GM23248 (cell line): ENCODE data around the gene RASGRP1. TPM values are rescaled to one million over a fixed set of nuclear protein-coding genes. Genes with fewer than 3 reads are reported as not detected.
A peak's percentile ranks its signal among the peaks of the same experiment; 100 is the strongest.

ENCODE experiments used
- DNase-seq: peaks from one replicate; pipeline ENCODE4 v3.0.0-alpha.2; 2015
- H2AFZ ChIP-seq: fragments of 200-600 bp; sonication (generic); 2 replicates; pipeline ENCODE4 v1.6.1; 2016; ENCODE audit warnings: antibody characterized with exemption
- H3F3A ChIP-seq: fragments of 200-600 bp; sonication (generic); 2 replicates; pipeline ENCODE4 v1.6.1; 2016; ENCODE audit warnings: mild to moderate bottlenecking, antibody characterized with exemption, mixed run types; ENCODE audit not compliant: insufficient read depth
- H3K27ac ChIP-seq: fragments of 200-600 bp; sonication (generic); 2 replicates; pipeline ENCODE4 v1.5.1; 2016; ENCODE audit warnings: mild to moderate bottlenecking
- H3K27me3 ChIP-seq: fragments of 200-600 bp; sonication (generic); replicated peaks from 2 replicates; pipeline ENCODE4 v1.6.1; 2016; ENCODE audit warnings: mild to moderate bottlenecking; ENCODE audit not compliant: insufficient read depth
- H3K36me3 ChIP-seq: fragments of 200-600 bp; sonication (generic); 2 replicates; pipeline ENCODE4 v1.6.1; 2016; ENCODE audit warnings: low read depth, mild to moderate bottlenecking
- H3K4me1 ChIP-seq: fragments of 200-600 bp; sonication (generic); 2 replicates; pipeline ENCODE4 v1.6.1; 2016; ENCODE audit warnings: mild to moderate bottlenecking; ENCODE audit not compliant: insufficient read depth
- H3K4me2 ChIP-seq: fragments of 200-600 bp; sonication (generic); one replicate; pipeline ENCODE4 v1.6.1; 2016; ENCODE audit warnings: mild to moderate bottlenecking; ENCODE audit not compliant: unreplicated experiment
- H3K4me3 ChIP-seq: fragments of 200-600 bp; sonication (generic); 2 replicates; pipeline ENCODE4 v1.5.1; 2016; ENCODE audit warnings: mild to moderate bottlenecking
- H3K79me2 ChIP-seq: fragments of 200-600 bp; sonication (generic); 2 replicates; pipeline ENCODE4 v1.6.1; 2016; ENCODE audit warnings: mild to moderate bottlenecking; ENCODE audit not compliant: insufficient read depth
- H3K9ac ChIP-seq: fragments of 200-600 bp; sonication (generic); 2 replicates; pipeline ENCODE4 v1.6.1; 2016; ENCODE audit warnings: mild to moderate bottlenecking
- H3K9me2 ChIP-seq: fragments of 200-600 bp; sonication (generic); 2 replicates; pipeline ENCODE4 v1.6.1; 2016; ENCODE audit warnings: mixed run types, mild to moderate bottlenecking, moderate library complexity; ENCODE audit not compliant: insufficient read depth
- H3K9me3 ChIP-seq: fragments of 200-600 bp; sonication (generic); one replicate; pipeline ENCODE4 v1.6.1; 2017; ENCODE audit warnings: low read depth
- H4K20me1 ChIP-seq: fragments of 200-600 bp; sonication (generic); 2 replicates; pipeline ENCODE4 v1.6.0; 2016; ENCODE audit not compliant: insufficient read depth
- EZH2 ChIP-seq: fragments of 200-600 bp; sonication (generic); IDR thresholded peaks from 2 replicates; pipeline ENCODE4 v1.6.1; 2018; ENCODE audit warnings: antibody characterized with exemption, mild to moderate bottlenecking; ENCODE audit not compliant: insufficient read depth, poor library complexity, severe bottlenecking
- EZH2phosphoT487 ChIP-seq: fragments of 200-600 bp; sonication (generic); IDR thresholded peaks from 2 replicates; pipeline ENCODE4 v1.6.1; 2018; ENCODE audit warnings: antibody characterized with exemption, moderate library complexity, mild to moderate bottlenecking, low read depth; ENCODE audit not compliant: insufficient read depth
- WGBS, 2 experiments: methylation state at CpG; one replicate each; pipeline ENCODE4 v1.1.6; 2015 to 2017; ENCODE audit warnings: low lambda C conversion rate in 2 of 2, low coverage in 1 of 2; ENCODE audit errors: missing lambda C conversion rate in 2 of 2; 5-methylcytosine and 5-hydroxymethylcytosine counted together
- in situ Hi-C: fragments of 300-500 bp; cut with MboI; formaldehyde crosslinking; loops from 2 replicates; pipeline ENCODE4 v1.15.0; 2020
- polyA plus RNA-seq: library from polyadenylated mRNA; unstranded; fragments of >200 nt; fragmentation: Nextera tagmentation; extraction: Ambion mirVana; gene quantifications from 2 replicates; pipeline ENCODE4 v1.2.1, GENCODE V29; 2016
- total RNA-seq: library from RNA; depleted of rRNA; stranded (reverse); fragments of >200 nt; shearing (Covaris generic); gene quantifications from 2 replicates; pipeline ENCODE4 v1.2.3, GENCODE V29; 2014

Gene RASGRP1
- total and polyA plus RNA-seq, 2 experiments from 2014 or later = 0.58 to 1.5 TPM

GRCh38 chr15:38533926-38534325, 30.7 kb downstream of the RASGRP1 start:
- Histone ChIP-seq H3K36me3 (no peaks in the 10 kb centered on the region), H3K4me3 (no peak overlapping the region), H3K9me3 (no peaks in the 10 kb centered on the region), H3K4me1 (peaks cover 59% of the 10 kb centered on the region), H3K9me2 (peaks cover 9% of the 10 kb centered on the region; the same call in 1 of the 2 replicates), H4K20me1 (no peaks in the 10 kb centered on the region), H2AFZ (no peak overlapping the region), H3K27ac (no peak overlapping the region), H3F3A (peaks cover 43% of the 10 kb centered on the region), H3K4me2 (no peak overlapping the region), H3K79me2 (no peaks in the 10 kb centered on the region), H3K27me3 (no peaks in the 10 kb centered on the region), H3K9ac (no peak overlapping the region)
- TF ChIP-seq EZH2 (no peak), EZH2phosphoT487 (no peak)
- in situ Hi-C loops = no loop called here
- no peak for DNase-seq

- Histone ChIP-seq H3K27me3 (no peaks in the 10 kb centered on the region), H2AFZ (no peak overlapping the region), H3K4me3 (no peak overlapping the region), H3K9me2 (peaks cover 10% of the 10 kb centered on the region; the same call in 1 of the 2 replicates), H3K36me3 (no peaks in the 10 kb centered on the region), H3K9me3 (no peaks in the 10 kb centered on the region), H3K27ac (no peak overlapping the region), H3K9ac (no peak overlapping the region), H3K4me1 (peaks cover 64% of the 10 kb centered on the region), H4K20me1 (no peaks in the 10 kb centered on the region), H3K4me2 (no peak overlapping the region), H3F3A (peaks cover 46% of the 10 kb centered on the region), H3K79me2 (no peaks in the 10 kb centered on the region)
- DNase-seq = no peak
- WGBS, 2 experiments = 80 to 87% methylated on average over 6 of the region's 6 CpGs
- TF ChIP-seq EZH2phosphoT487 = no peak
- no peak for TF ChIP-seq EZH2
- in situ Hi-C loops = no loop called here
Observed at GRCh38 chr15:38533416-38533915, 31.1 kb downstream of the RASGRP1 start.

GRCh38 chr15:38532728-38533127, 31.9 kb downstream of the RASGRP1 start:
- TF ChIP-seq EZH2 = no peak
- no peak for TF ChIP-seq EZH2phosphoT487
- Histone ChIP-seq H3K4me2 (no peak overlapping the region), H2AFZ (no peak overlapping the region), H3K79me2 (no peaks in the 10 kb centered on the region), H3F3A (peaks cover 51% of the 10 kb centered on the region), H3K4me3 (no peak overlapping the region), H3K9me3 (no peaks in the 10 kb centered on the region), H3K36me3 (no peaks in the 10 kb centered on the region), H3K27me3 (no peaks in the 10 kb centered on the region), H4K20me1 (no peaks in the 10 kb centered on the region), H3K9me2 (peaks cover 10% of the 10 kb centered on the region; the same call in 1 of the 2 replicates), H3K9ac (no peak overlapping the region), H3K27ac (no peak overlapping the region), H3K4me1 (peaks cover 70% of the 10 kb centered on the region)
- in situ Hi-C loops = no loop called here
- WGBS, 2 experiments = 83 to 86% methylated on average over 3 of the region's 3 CpGs
- DNase-seq = no peak

- H3F3A ChIP-seq = peaks cover 43% of the 10 kb centered on the region
- no peak for TF ChIP-seq EZH2phosphoT487
- TF ChIP-seq EZH2 = no peak
- H3K4me3 ChIP-seq = peak overlapping the region; percentile 36; the same call in 1 of the 2 replicates
- no peaks in the 10 kb centered on the region for H3K36me3 ChIP-seq
- H3K27ac ChIP-seq = peak overlapping the region; percentile 57
- peaks cover 10% of the 10 kb centered on the region; the same call in 1 of the 2 replicates for H3K9me2 ChIP-seq
- H3K79me2 ChIP-seq = no peaks in the 10 kb centered on the region
- H3K9ac ChIP-seq = no peak overlapping the region
- H3K27me3 ChIP-seq = no peaks in the 10 kb centered on the region
- DNase-seq = peak; percentile 87
- H4K20me1 ChIP-seq = no peaks in the 10 kb centered on the region
- H3K9me3 ChIP-seq = no peaks in the 10 kb centered on the region
- peak overlapping the region; percentile 61 for H2AFZ ChIP-seq
- WGBS, 2 experiments = 3 to 7% methylated on average over 4 of the region's 4 CpGs
- peak overlapping the region; percentile 70 for H3K4me2 ChIP-seq
- in situ Hi-C loops = no loop called here
- H3K4me1 ChIP-seq = peaks cover 58% of the 10 kb centered on the region
Observed at GRCh38 chr15:38531509-38531908, 33.1 kb downstream of the RASGRP1 start.
